Measurements from ENCODE around the gene ZNF280D. TPM values are rescaled to one million over a fixed set of nuclear protein-coding genes. Genes with fewer than 3 reads are reported as not detected.

The ZNF280D gene
- total RNA-seq, 2 experiments from 2014 or later, result 28.4 to 35.0 TPM

- Mint-ChIP-seq H3K4me3 (no peak overlapping the region), H3K27me3 (no peaks in the 10 kb centered on the region), H3K27ac (no peak overlapping the region), H3K4me1 (peaks cover 8% of the 10 kb centered on the region), H3K9me3 (no peaks in the 10 kb centered on the region), H3K36me3 (no peaks in the 10 kb centered on the region)
- no peak for DNase-seq
- POLR2A ChIA-PET, result no interaction called here
- no peak for ATAC-seq (ENCODE audit: low read depth)
Observed at GRCh38 chr15:56765251-56765650, 31.9 kb upstream of the ZNF280D start.

GRCh38 chr15:56763141-56763895, 30.0 kb upstream of the ZNF280D start:
- peaks cover 8% of the 10 kb centered on the region for H3K4me1 Mint-ChIP-seq
- DNase-seq (no peak), ATAC-seq (ENCODE audit: low read depth) (no peak)
- no peak overlapping the region for H3K4me3 Mint-ChIP-seq
- H3K9me3 Mint-ChIP-seq, result no peaks in the 10 kb centered on the region
- no peaks in the 10 kb centered on the region for H3K27me3 Mint-ChIP-seq
- POLR2A ChIA-PET, result no interaction called here
- no peaks in the 10 kb centered on the region for H3K36me3 Mint-ChIP-seq
- no peak overlapping the region for H3K27ac Mint-ChIP-seq

GRCh38 chr15:56760186-56760585, 26.9 kb upstream of the ZNF280D start:
- DNase-seq, result no peak
- Mint-ChIP-seq H3K4me1 (peaks cover 3% of the 10 kb centered on the region), H3K4me3 (no peak overlapping the region), H3K9me3 (no peaks in the 10 kb centered on the region), H3K27me3 (peaks cover 2% of the 10 kb centered on the region), H3K36me3 (no peaks in the 10 kb centered on the region), H3K27ac (no peak overlapping the region)
- POLR2A ChIA-PET, result no interaction called here
- no peak for ATAC-seq (ENCODE audit: low read depth)

GRCh38 chr15:56759450-56759845, 26.1 kb upstream of the ZNF280D start:
- Mint-ChIP-seq H3K27ac (no peak overlapping the region), H3K4me1 (no peaks in the 10 kb centered on the region), H3K9me3 (no peaks in the 10 kb centered on the region), H3K27me3 (peaks cover 4% of the 10 kb centered on the region), H3K4me3 (no peak overlapping the region), H3K36me3 (no peaks in the 10 kb centered on the region)
- POLR2A ChIA-PET, result no interaction called here
- ATAC-seq (ENCODE audit: low read depth), result no peak
- DNase-seq, result no peak

GRCh38 chr15:56758770-56759449, 25.6 kb upstream of the ZNF280D start:
- DNase-seq, result no peak
- H3K36me3 Mint-ChIP-seq, result no peaks in the 10 kb centered on the region
- no peaks in the 10 kb centered on the region for H3K9me3 Mint-ChIP-seq
- no peak overlapping the region for H3K4me3 Mint-ChIP-seq
- H3K27me3 Mint-ChIP-seq, result peaks cover 4% of the 10 kb centered on the region
- no peak overlapping the region for H3K27ac Mint-ChIP-seq
- POLR2A ChIA-PET, result no interaction called here
- no peaks in the 10 kb centered on the region for H3K4me1 Mint-ChIP-seq
- no peak for ATAC-seq (ENCODE audit: low read depth)

GRCh38 chr15:56757875-56758274, 24.6 kb upstream of the ZNF280D start:
- H3K4me1 Mint-ChIP-seq, result no peaks in the 10 kb centered on the region
- no peak for DNase-seq
- POLR2A ChIA-PET, result no interaction called here
- H3K27ac Mint-ChIP-seq, result no peak overlapping the region
- ATAC-seq (ENCODE audit: low read depth), result no peak
- peaks cover 4% of the 10 kb centered on the region for H3K27me3 Mint-ChIP-seq
- H3K9me3 Mint-ChIP-seq, result no peaks in the 10 kb centered on the region
- no peaks in the 10 kb centered on the region for H3K36me3 Mint-ChIP-seq
- no peak overlapping the region for H3K4me3 Mint-ChIP-seq

GRCh38 chr15:56754772-56755370, 21.6 kb upstream of the ZNF280D start:
- no peaks in the 10 kb centered on the region for H3K4me1 Mint-ChIP-seq
- no peaks in the 10 kb centered on the region for H3K36me3 Mint-ChIP-seq
- DNase-seq, result no peak
- no peaks in the 10 kb centered on the region for H3K9me3 Mint-ChIP-seq
- H3K27ac Mint-ChIP-seq, result no peak overlapping the region
- H3K27me3 Mint-ChIP-seq, result peaks cover 4% of the 10 kb centered on the region
- no peak overlapping the region for H3K4me3 Mint-ChIP-seq
- POLR2A ChIA-PET, result no interaction called here
- no peak for ATAC-seq (ENCODE audit: low read depth)

- ATAC-seq (ENCODE audit: low read depth) (no peak), DNase-seq (no peak)
- POLR2A ChIA-PET, result no interaction called here
- peaks cover 4% of the 10 kb centered on the region for H3K27me3 Mint-ChIP-seq
- H3K9me3 Mint-ChIP-seq, result no peaks in the 10 kb centered on the region
- no peaks in the 10 kb centered on the region for H3K36me3 Mint-ChIP-seq
- H3K4me3 Mint-ChIP-seq, result no peak overlapping the region
- no peak overlapping the region for H3K27ac Mint-ChIP-seq
- H3K4me1 Mint-ChIP-seq, result no peaks in the 10 kb centered on the region
Observed at GRCh38 chr15:56752986-56753385, 19.7 kb upstream of the ZNF280D start.

- no peak for DNase-seq
- H3K4me1 Mint-ChIP-seq, result no peaks in the 10 kb centered on the region
- H3K36me3 Mint-ChIP-seq, result no peaks in the 10 kb centered on the region
- no peak for ATAC-seq (ENCODE audit: low read depth)
- no peak overlapping the region for H3K4me3 Mint-ChIP-seq
- H3K9me3 Mint-ChIP-seq, result no peaks in the 10 kb centered on the region
- peaks cover 5% of the 10 kb centered on the region for H3K27me3 Mint-ChIP-seq
- H3K27ac Mint-ChIP-seq, result no peak overlapping the region
- POLR2A ChIA-PET, result no interaction called here
Observed at GRCh38 chr15:56749982-56750381, 16.7 kb upstream of the ZNF280D start.

GRCh38 chr15:56744701-56745683, 11.7 kb upstream of the ZNF280D start:
- ATAC-seq (ENCODE audit: low read depth), result no peak
- H3K36me3 Mint-ChIP-seq, result no peaks in the 10 kb centered on the region
- POLR2A ChIA-PET, result no interaction called here
- H3K4me1 Mint-ChIP-seq, result no peaks in the 10 kb centered on the region
- peaks cover 1% of the 10 kb centered on the region for H3K9me3 Mint-ChIP-seq
- H3K27ac Mint-ChIP-seq, result no peak overlapping the region
- H3K4me3 Mint-ChIP-seq, result no peak overlapping the region
- no peak for DNase-seq
- H3K27me3 Mint-ChIP-seq, result peaks cover 9% of the 10 kb centered on the region

GRCh38 chr15:56741541-56741940, 8.2 kb upstream of the ZNF280D start:
- no peak for ATAC-seq (ENCODE audit: low read depth)
- H3K27me3 Mint-ChIP-seq, result peaks cover 5% of the 10 kb centered on the region
- POLR2A ChIA-PET, result no interaction called here

GRCh38 chr15:56739964-56740640, 6.8 kb upstream of the ZNF280D start:
- no peak for ATAC-seq (ENCODE audit: low read depth)
- POLR2A ChIA-PET, result no interaction called here
- peaks cover 1% of the 10 kb centered on the region for H3K36me3 Mint-ChIP-seq

More at GRCh38 chr15:56741541-56741940, 8.2 kb upstream of the ZNF280D start:
- Mint-ChIP-seq H3K4me3 (no peak overlapping the region), H3K9me3 (peaks cover 1% of the 10 kb centered on the region), H3K27ac (no peak overlapping the region), H3K36me3 (no peaks in the 10 kb centered on the region), H3K4me1 (no peaks in the 10 kb centered on the region)
- no peak for DNase-seq

GRCh38 chr15:56739474-56739873, 6.2 kb upstream of the ZNF280D start:
- Mint-ChIP-seq H3K27me3 (peaks cover 10% of the 10 kb centered on the region), H3K9me3 (peaks cover 4% of the 10 kb centered on the region), H3K4me3 (no peak overlapping the region), H3K4me1 (no peaks in the 10 kb centered on the region), H3K27ac (no peak overlapping the region), H3K36me3 (peaks cover 2% of the 10 kb centered on the region)
- POLR2A ChIA-PET, result no interaction called here
- DNase-seq, result no peak
- no peak for ATAC-seq (ENCODE audit: low read depth)

More at GRCh38 chr15:56739964-56740640, 6.8 kb upstream of the ZNF280D start:
- Mint-ChIP-seq H3K27me3 (peaks cover 6% of the 10 kb centered on the region), H3K9me3 (peaks cover 4% of the 10 kb centered on the region), H3K27ac (no peak overlapping the region), H3K4me3 (no peak overlapping the region), H3K4me1 (no peaks in the 10 kb centered on the region)
- DNase-seq, result no peak
